GM19455 (cell line): ENCODE measurements around the gene GNL2.

Experiments
- ATAC-seq: cut with Tn5 transposase; IDR thresholded peaks from one replicate; pipeline ENCODE4 v1.9.1; 2021; ENCODE audit not compliant: unreplicated experiment

Gene GNL2

GRCh38 chr1:37595440-37596181, at the start of gene GNL2:
Gene GNL2, minus strand, starts transcription at chr1:37595937. Its CDS starts 115 bp downstream, at chr1:37595822.
- peak; percentile 92 for ATAC-seq

- no peak for ATAC-seq
Measured at GRCh38 chr1:37641059-37641458, 45.3 kb upstream of the GNL2 start.

GRCh38 chr1:37636435-37636834, 40.7 kb upstream of the GNL2 start:
- ATAC-seq = no peak

- no peak for ATAC-seq
Measured at GRCh38 chr1:37634992-37635902, 39.5 kb upstream of the GNL2 start.

- ATAC-seq = no peak
Measured at GRCh38 chr1:37634244-37634991, 38.7 kb upstream of the GNL2 start, which contains the start of gene RSPO1. Gene RSPO1, minus strand, starts transcription at chr1:37634892. Its CDS starts 5,231 bp downstream, at chr1:37629661.

GRCh38 chr1:37633938-37634243, 38.2 kb upstream of the GNL2 start:
- no peak for ATAC-seq

- ATAC-seq = no peak
Measured at GRCh38 chr1:37633040-37633937, 37.6 kb upstream of the GNL2 start.

- ATAC-seq = no peak
Measured at GRCh38 chr1:37631036-37631435, 35.3 kb upstream of the GNL2 start.

GRCh38 chr1:37630426-37631028, 34.8 kb upstream of the GNL2 start:
- ATAC-seq = no peak

GRCh38 chr1:37629726-37630425, 34.1 kb upstream of the GNL2 start:
- no peak for ATAC-seq

- no peak for ATAC-seq
Measured at GRCh38 chr1:37629008-37629407, 33.3 kb upstream of the GNL2 start.

GRCh38 chr1:37628026-37628556, 32.4 kb upstream of the GNL2 start:
- no peak for ATAC-seq

- ATAC-seq = no peak
Measured at GRCh38 chr1:37622131-37622530, 26.4 kb upstream of the GNL2 start.

GRCh38 chr1:37621326-37621870, 25.7 kb upstream of the GNL2 start:
- ATAC-seq = no peak

GRCh38 chr1:37620707-37621106, 25.0 kb upstream of the GNL2 start:
- no peak for ATAC-seq

GRCh38 chr1:37616330-37616729, 20.6 kb upstream of the GNL2 start:
- ATAC-seq = no peak

GRCh38 chr1:37614105-37614504, 18.4 kb upstream of the GNL2 start:
- no peak for ATAC-seq

GRCh38 chr1:37612186-37612585, 16.4 kb upstream of the GNL2 start:
- no peak for ATAC-seq

- ATAC-seq = no peak
Measured at GRCh38 chr1:37609994-37610393, 14.3 kb upstream of the GNL2 start.
